GM12874 (cell line): ENCODE measurements around the gene THY1.

ENCODE experiments used
- TF ChIP-seq, protein P1 (sequence below): IDR thresholded peaks from 2 replicates; pipeline ENCODE4 v1.5.1; 2011; ENCODE audit warnings: low read depth, mild to moderate bottlenecking, control low read depth, low read length, moderate library complexity; ENCODE audit not compliant: insufficient read depth

The THY1 gene

DNA sequence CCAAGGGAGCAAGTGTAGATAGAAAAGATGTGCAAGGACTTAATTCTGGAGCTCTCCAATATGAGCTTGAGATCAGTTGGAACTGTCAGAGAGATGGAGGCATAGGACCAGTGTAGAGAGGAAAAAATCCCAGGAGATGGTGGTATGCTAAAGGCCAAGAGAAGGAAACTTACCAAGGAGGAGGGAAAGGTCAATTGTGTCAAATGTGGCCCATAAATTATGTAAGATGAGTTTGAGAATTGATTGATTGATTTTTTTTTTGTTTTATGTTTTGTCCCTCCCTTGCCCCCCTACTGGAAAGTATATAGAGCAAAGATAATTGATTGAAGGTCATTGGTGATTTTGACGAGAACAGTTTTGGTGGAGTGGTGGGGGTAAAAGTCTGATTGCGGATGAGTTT lies 38.6 kb downstream of the THY1 start:
- TF ChIP-seq, protein P1, sequence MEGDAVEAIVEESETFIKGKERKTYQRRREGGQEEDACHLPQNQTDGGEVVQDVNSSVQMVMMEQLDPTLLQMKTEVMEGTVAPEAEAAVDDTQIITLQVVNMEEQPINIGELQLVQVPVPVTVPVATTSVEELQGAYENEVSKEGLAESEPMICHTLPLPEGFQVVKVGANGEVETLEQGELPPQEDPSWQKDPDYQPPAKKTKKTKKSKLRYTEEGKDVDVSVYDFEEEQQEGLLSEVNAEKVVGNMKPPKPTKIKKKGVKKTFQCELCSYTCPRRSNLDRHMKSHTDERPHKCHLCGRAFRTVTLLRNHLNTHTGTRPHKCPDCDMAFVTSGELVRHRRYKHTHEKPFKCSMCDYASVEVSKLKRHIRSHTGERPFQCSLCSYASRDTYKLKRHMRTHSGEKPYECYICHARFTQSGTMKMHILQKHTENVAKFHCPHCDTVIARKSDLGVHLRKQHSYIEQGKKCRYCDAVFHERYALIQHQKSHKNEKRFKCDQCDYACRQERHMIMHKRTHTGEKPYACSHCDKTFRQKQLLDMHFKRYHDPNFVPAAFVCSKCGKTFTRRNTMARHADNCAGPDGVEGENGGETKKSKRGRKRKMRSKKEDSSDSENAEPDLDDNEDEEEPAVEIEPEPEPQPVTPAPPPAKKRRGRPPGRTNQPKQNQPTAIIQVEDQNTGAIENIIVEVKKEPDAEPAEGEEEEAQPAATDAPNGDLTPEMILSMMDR = no peak

DNA sequence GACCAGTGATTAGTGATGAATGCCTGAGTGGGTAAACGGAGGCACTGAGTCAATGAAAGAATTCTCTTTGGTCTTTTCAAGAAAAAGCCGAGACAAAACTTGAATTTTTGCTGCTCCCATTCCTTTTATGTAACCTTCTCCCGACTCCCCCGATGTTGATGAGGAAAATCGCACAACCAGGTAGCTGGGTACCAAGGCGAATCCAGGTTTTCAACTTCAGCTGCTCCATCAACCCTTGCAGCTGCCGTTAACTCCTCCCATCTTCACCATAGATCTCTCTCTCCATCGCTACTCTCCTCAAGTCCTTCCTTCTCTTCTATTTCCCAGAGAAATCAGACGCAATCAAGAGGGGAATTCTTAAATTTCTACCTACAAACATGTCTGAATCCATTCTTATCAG lies 40.9 kb downstream of the THY1 start:
- TF ChIP-seq, protein P1 = no peak

DNA sequence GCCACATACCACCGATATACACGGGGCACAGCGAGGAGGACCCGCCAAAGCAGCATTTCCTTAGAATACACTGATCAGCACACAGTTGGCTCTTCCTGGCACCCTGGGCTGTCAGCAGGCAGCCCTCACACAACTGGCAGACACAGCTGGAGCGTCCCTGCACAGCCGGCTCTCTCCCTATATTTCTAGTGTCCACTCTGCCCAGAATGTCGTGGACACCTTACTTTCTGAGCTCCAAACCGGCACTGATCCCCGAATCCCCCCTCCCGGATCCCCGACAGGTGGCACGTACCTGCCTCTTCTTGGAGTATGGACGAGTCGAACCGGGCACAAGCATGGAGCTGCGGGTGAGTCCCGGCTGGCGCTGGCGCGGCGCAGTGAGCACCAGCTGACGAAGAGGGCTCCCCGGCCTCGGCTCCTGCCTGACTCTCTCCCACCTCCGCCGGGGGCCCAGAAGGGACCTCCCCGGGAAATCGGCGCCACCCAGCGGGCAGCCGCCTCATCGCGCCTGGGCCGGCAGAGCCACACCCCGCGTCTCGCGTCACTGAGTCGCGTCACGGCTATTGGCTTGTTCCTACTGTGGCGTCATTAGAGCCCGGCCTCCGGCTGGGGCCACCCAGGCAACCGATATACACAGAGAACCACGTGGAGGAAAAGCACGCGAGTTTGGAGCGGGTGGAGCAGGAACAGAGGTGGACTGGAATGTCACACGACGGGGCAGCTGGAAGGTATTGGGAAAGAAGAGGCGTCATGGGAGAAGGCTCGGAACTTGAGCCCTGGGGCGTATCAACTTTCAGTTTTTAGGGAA lies 41.6 kb downstream of the THY1 start, which contains the start of gene USP2:
Gene USP2 (minus strand): TSS at position 510 of the 808 bp plus-strand sequence. CDS start 8,210 bp downstream, outside the sequence.
- TF ChIP-seq, protein P1 = peak; percentile 91

DNA sequence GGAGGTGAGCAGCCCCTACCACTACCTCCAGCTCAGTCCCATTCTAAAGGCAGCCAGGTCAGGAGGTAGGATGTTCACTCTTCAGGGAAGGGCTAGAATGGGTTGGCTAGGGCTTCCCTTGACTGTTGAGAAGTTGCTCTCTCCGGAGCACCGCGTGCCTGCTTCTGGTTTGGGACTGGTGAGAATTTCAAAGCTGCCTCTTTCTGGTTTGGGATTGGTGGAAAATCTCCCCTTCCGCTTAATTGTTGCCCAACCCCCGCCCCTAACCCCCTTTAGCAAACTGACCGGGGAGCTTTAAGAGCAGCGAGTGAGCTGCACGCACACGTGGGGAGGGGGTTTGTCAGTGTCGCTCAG lies 42.2 kb downstream of the THY1 start:
- TF ChIP-seq, protein P1 = no peak

DNA sequence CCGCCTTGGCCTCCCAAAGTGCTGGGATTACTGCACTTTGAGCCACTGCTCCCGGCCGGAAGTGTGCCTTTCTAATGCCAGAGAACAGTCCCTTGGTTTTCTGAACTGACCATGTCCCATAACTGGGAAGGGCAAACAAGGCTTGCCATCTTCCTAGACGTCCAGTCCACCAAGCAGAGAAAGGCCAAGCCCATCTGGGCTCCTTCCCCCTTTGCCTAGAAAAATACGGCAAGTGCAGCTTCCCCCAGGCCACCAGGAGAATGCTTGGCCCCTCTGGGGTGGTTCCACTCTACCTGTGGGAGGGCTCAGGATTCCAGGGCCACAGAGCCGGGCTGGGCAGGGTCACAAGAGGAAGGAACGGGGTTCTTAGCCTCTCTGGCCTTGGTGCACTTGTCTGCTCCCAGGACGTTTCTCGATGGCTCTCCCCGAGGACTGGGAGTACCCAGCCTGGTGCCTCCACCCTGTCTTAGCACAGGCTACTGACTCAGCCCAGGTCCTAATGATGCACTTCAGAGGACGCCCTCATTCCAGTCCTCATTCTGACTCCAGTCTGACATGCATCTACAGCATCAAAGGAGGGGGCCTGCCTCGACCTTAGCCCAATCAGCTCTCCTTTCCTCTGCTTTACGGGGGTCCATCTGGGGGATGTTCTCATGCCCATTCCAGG lies 42.7 kb downstream of the THY1 start:
- TF ChIP-seq, protein P1 = no peak

DNA sequence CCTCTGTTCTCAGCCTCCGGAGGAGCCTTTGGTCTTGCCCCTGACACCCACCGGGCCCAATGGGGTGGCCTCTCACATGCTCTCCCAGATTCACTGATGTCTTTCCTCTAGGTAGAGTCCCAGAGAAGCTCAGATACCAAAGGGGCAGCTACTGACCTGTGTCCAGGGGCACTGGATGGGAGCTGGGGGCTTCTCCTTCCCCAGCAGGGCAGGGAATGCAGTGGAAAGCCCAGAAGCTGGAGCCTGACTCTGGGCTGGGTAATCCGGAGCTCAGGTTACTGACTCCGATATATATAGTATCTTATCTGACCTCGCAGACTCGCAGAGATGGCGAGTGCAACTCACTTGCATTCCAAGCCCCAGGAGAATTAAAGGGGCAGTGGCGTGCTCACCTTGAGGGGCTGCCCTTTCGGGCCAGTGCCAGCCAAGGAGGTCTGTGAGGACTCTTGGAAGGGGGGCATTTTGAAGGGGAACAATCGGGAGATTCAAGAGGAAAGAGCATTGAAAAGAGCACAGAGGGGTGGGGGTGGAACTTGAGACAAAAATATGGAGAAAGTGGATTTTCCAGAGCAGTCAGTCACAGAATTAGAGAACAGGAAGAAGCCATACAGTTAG lies 44.0 kb downstream of the THY1 start:
- TF ChIP-seq, protein P1 = no peak

DNA sequence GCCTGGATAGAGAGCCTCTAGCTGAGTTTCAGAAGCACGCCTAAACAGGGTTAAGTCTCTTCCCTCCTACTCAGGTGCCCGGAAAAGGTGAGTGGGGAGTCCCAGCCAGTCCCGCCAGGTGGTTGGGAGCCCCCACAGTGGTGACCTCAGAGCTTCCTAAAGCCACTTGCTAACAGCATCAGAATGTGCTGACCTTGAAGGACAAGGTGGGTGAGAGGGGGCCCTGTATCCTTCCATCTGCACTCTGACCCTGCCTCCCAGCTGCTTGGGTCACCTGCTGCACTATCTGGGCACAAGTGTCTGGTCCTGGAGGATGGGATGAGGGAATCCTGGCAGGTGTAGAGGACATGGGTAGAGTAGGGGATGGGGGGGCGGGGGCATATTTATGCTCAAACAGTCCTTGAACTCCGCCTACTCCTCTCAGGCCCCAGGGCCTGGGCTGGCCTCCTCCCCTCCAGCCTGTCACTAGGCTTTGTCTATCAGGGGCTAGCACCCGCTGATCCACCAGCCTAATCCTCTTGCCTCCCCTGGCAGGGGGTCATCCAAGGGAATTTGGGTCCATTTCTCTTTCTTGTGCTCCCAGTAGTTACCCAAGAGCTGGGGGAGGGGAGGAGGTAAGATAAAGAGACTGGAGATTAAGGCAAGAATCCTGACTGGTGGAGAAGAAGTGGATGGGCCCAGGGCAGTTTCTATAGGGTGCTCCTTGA lies 44.9 kb downstream of the THY1 start:
- TF ChIP-seq, protein P1 = no peak
